Measurements from ENCODE around the gene COG4.

COG4 gene

GRCh38 chr16:70483426-70483825 lies 39.9 kb downstream of the COG4 start:
- TF ChIP-seq CTCF (IDR thresholded peaks at IDR 0.05; ENCODE audit: low read length, missing control alignments) = no peak
- H3K4me3 ChIP-seq (replicated peaks; ENCODE audit: low read depth, low read length) = no peak overlapping the region
- no peak for DNase-seq (ENCODE audit: low read depth)

GRCh38 chr16:70482624-70483023 lies 40.7 kb downstream of the COG4 start:
- no peak overlapping the region for H3K4me3 ChIP-seq (replicated peaks; ENCODE audit: low read depth, low read length)
- no peak for DNase-seq (ENCODE audit: low read depth)
- TF ChIP-seq CTCF (IDR thresholded peaks at IDR 0.05; ENCODE audit: low read length, missing control alignments) = no peak

GRCh38 chr16:70481929-70482536 lies 41.3 kb downstream of the COG4 start:
- DNase-seq (ENCODE audit: low read depth) = no peak
- TF ChIP-seq CTCF (IDR thresholded peaks at IDR 0.05; ENCODE audit: low read length, missing control alignments) = no peak

GRCh38 chr16:70480127-70481105 lies 42.9 kb downstream of the COG4 start:
- no peak for DNase-seq (ENCODE audit: low read depth)
- TF ChIP-seq CTCF (IDR thresholded peaks at IDR 0.05; ENCODE audit: low read length, missing control alignments) = no peak
- no peak overlapping the region for H3K4me3 ChIP-seq (replicated peaks; ENCODE audit: low read depth, low read length)

More at GRCh38 chr16:70481929-70482536, 41.3 kb downstream of the COG4 start:
- H3K4me3 ChIP-seq (replicated peaks; ENCODE audit: low read depth, low read length) = no peak overlapping the region

- H3K4me3 ChIP-seq (replicated peaks; ENCODE audit: low read depth, low read length) = no peak overlapping the region
- TF ChIP-seq CTCF (IDR thresholded peaks at IDR 0.05; ENCODE audit: low read length, missing control alignments) = no peak
- DNase-seq (ENCODE audit: low read depth) = peak; percentile 18
Observed at GRCh38 chr16:70478912-70479341, 44.4 kb downstream of the COG4 start.

- H3K4me3 ChIP-seq (replicated peaks; ENCODE audit: low read depth, low read length) = no peak overlapping the region
- no peak for TF ChIP-seq CTCF (IDR thresholded peaks at IDR 0.05; ENCODE audit: low read length, missing control alignments)
- DNase-seq (ENCODE audit: low read depth) = no peak
Observed at GRCh38 chr16:70478169-70478568, 45.2 kb downstream of the COG4 start.
